Spleen (tissue), 11 donors: ENCODE data around the gene HHLA2. TPM values are rescaled to one million over a fixed set of nuclear protein-coding genes. Genes with fewer than 3 reads are reported as not detected.

ENCODE experiments used
- DNase-seq: peaks from one replicate; pipeline ENCODE4 v3.0.0-alpha.2; 2020
- H3K27ac ChIP-seq, 8 donors: fragments of 200-600 bp; sonication (generic) in 7 of 8; 1 replicate in 4 of 8; 2 replicates in 4 of 8; pipeline versions ENCODE4 v1.5.0 to v1.8.0; 2016 to 2021; ENCODE audit warnings: inconsistent platforms in 4 of 8, mild to moderate bottlenecking in 4 of 8, moderate library complexity in 1 of 8
- H3K27me3 ChIP-seq, 7 donors: fragments of 200-600 bp; sonication (generic) in 6 of 7; replicated peaks in 1 of 7; 1 replicate in 4 of 7; 2 replicates in 3 of 7; pipeline versions ENCODE4 v1.5.0 to v1.8.0; 2016 to 2021; ENCODE audit warnings: inconsistent platforms in 3 of 7, mild to moderate bottlenecking in 1 of 7
- H3K36me3 ChIP-seq, 6 donors: fragments of 200-600 bp; sonication (generic) in 5 of 6; 1 replicate in 4 of 6; 2 replicates in 2 of 6; pipeline versions ENCODE4 v1.5.0 to v1.8.0; 2016 to 2021; ENCODE audit warnings: inconsistent platforms in 2 of 6
- H3K4me1 ChIP-seq, 6 donors: fragments of 200-600 bp; sonication (generic) in 5 of 6; 1 replicate in 3 of 6; 2 replicates in 3 of 6; pipeline versions ENCODE4 v1.5.0 to v1.8.0; 2016 to 2021; ENCODE audit warnings: inconsistent platforms in 3 of 6
- H3K4me3 ChIP-seq, 8 donors: fragments of 200-600 bp; sonication (generic) in 7 of 8; 1 replicate in 4 of 8; 2 replicates in 4 of 8; pipeline versions ENCODE4 v1.5.0 to v1.8.0; 2016 to 2021; ENCODE audit warnings: inconsistent platforms in 4 of 8, mild to moderate bottlenecking in 4 of 8, moderate library complexity in 2 of 8
- H3K9me3 ChIP-seq, 8 donors: fragments of 200-600 bp; sonication (generic) in 7 of 8; 1 replicate in 4 of 8; 2 replicates in 4 of 8; pipeline versions ENCODE4 v1.5.0 to v1.8.0; 2016 to 2021; ENCODE audit warnings: inconsistent platforms in 4 of 8
- CTCF ChIP-seq, 11 experiments: fragments of 200-600 bp in 7 of 11; fragments of 450-650 bp in 4 of 11; sonication (generic) in 4 of 11; IDR thresholded peaks in 8 of 11; conservative IDR thresholded peaks in 3 of 11; 1 replicate in 7 of 11; 2 replicates in 4 of 11; pipeline versions ENCODE4 v1.4.0 to v1.8.0; 2016 to 2021; ENCODE audit warnings: antibody characterized with exemption in 11 of 11, inconsistent platforms in 4 of 11, mild to moderate bottlenecking in 1 of 11
- POLR2A ChIP-seq, 3 donors: fragments of 450-650 bp; IDR thresholded peaks; one replicate each; pipeline ENCODE4 v1.5.1; 2017; ENCODE audit warnings: antibody characterized with exemption in 3 of 3, mild to moderate bottlenecking in 1 of 3
- POLR2AphosphoS5 ChIP-seq, 3 donors: sonication (generic); formaldehyde crosslinking; IDR thresholded peaks; one replicate each; pipeline ENCODE4 v1.5.1; 2017; ENCODE audit warnings: antibody characterized with exemption in 3 of 3
- WGBS, 5 donors: extraction: QIAGEN DNeasy Blood & Tissue Kit in 3 of 5; methylation state at CpG; one replicate each; pipeline versions ENCODE4 v1.1.5 to v1.1.7; 2013 to 2018; 5-methylcytosine and 5-hydroxymethylcytosine counted together
- intact Hi-C: fragments of 100-400 bp; cut with DNase I; formaldehyde crosslinking; loops from one replicate; pipeline ENCODE4 v1.15.0; 2023; ENCODE audit warnings: low total_unique reads
- polyA plus RNA-seq, 3 donors: library from polyadenylated mRNA; stranded (reverse); fragments of 200-250 nt; gene quantifications; one replicate each; pipeline ENCODE4 v1.2.1, GENCODE V29; 2013
- total RNA-seq, 7 donors: library from RNA; depleted of rRNA in 3 of 7; stranded (reverse); fragments of >200 nt in 3 of 7; fragmentation: NEBNext Ultra II Directional in 4 of 7; extraction: Animal tissue kit (Norgen Biotek cat#: 25700) in 4 of 7; gene quantifications; one replicate each; pipeline versions ENCODE4 v1.1.0 to v1.2.1, GENCODE V29; 2016 to 2021
- donor health status: healthy with polysubstance abuse.
- donor health status: DM: no; HTN: no; CAD: no; lungs with moderate emphysema.
- donor health status: DM: no; HTN: no; CAD: no.
- donor health status: Bipolar disorder and iron deficiency.
- donor health status: healthy.
- donor health status: DM: no; HTN: no; CAD: no.
- donor health status: DM: yes; HTN: yes; CAD: no.

HHLA2 gene
- total and polyA plus RNA-seq, 10 donors = 0.09 to 0.43 (median 0.18) TPM; not detected in 4

GRCh38 chr3:108333961-108334360 is 37.6 kb downstream of the HHLA2 start:
- DNase-seq = no peak
- H3K4me3 ChIP-seq = no peak overlapping the region
- H3K27ac ChIP-seq = no peak overlapping the region
- TF ChIP-seq POLR2AphosphoS5 (IDR thresholded peaks at IDR 0.05) = no peak
- no peak for TF ChIP-seq POLR2A (IDR thresholded peaks at IDR 0.05)
- TF ChIP-seq CTCF (IDR thresholded peaks at IDR 0.05 in 8 of 11, conservative IDR thresholded peaks at IDR 0.05 in 3 of 11) = no peak
- intact Hi-C loops = no loop called here
- WGBS, 5 donors = 82 to 96% (median 94%) methylated on average over 1 of the region's 1 CpG
- no peaks in the 10 kb centered on the region for H3K27me3 ChIP-seq
- H3K36me3 ChIP-seq = no peaks in the 10 kb centered on the region
- no peaks in the 10 kb centered on the region for H3K9me3 ChIP-seq
- H3K4me1 ChIP-seq = peaks cover 0 to 7% (median 0%) of the 10 kb centered on the region in 6 donors

DNA sequence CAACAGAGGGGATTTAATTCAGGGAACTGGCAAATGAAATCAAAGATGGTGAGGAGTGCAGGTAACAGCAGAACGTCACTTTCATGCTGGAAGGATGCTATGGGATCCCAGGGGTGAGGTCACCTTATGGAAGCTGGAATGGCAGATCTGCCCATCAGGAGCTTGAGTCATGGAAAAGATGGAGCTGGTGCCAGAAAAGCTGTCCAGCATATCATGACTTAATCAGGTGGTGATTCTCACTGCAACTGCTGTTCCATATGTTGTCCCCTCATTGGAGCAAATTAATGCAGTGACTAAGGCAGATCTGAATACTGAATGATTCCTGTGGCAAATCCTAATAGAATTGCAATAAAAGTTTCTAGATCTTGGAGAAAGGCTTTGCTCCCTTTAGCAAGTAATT is 38.4 kb downstream of the HHLA2 start:
- 77 to 97% (median 88%) methylated on average over 1 of the region's 1 CpG for WGBS, 5 donors

DNA sequence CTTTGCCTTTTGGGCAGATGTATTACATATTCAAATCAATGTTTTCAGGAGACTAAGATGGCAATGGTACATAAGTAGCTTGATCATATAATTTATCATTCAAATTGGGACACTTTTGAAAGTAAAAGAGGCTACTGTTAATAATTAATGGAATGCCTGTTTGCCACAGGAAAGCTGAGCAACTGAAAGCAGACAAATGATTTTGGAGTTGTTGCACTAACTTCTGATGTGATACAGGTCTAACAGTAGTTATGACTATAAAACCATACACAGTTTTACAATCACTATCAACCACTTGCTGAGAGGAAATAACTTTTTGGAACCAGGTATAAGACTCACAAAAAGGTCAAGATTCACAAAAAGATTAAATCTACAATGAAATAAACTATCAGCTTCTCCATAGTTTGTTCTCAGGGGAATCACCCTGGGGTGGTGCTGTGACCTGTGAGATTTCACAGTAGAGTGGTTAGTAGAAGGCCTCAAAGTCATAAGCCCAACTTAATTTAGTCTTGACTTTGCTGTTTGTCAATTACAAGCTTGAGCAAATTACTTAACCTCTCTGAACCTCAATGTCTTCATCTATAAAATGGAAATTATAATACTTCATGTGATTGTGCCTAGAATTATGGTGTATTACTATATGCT is 42.7 kb downstream of the HHLA2 start:
- no peak for DNase-seq
- intact Hi-C loops = no loop called here
- H3K4me3 ChIP-seq = no peak overlapping the region
- TF ChIP-seq POLR2A (IDR thresholded peaks at IDR 0.05) (no peak), POLR2AphosphoS5 (IDR thresholded peaks at IDR 0.05) (no peak), CTCF (IDR thresholded peaks at IDR 0.05 in 8 of 11, conservative IDR thresholded peaks at IDR 0.05 in 3 of 11) (no peak)
- no peaks in the 10 kb centered on the region for H3K27me3 ChIP-seq
- H3K9me3 ChIP-seq = no peaks in the 10 kb centered on the region
- no peak overlapping the region for H3K27ac ChIP-seq
- H3K4me1 ChIP-seq = peaks cover 0 to 7% (median 0%) of the 10 kb centered on the region in 6 donors
- no peaks in the 10 kb centered on the region for H3K36me3 ChIP-seq

More for the DNA sequence above, 38.4 kb downstream of the HHLA2 start:
- Histone ChIP-seq H3K27ac (no peak overlapping the region), H3K36me3 (no peaks in the 10 kb centered on the region), H3K27me3 (no peaks in the 10 kb centered on the region), H3K4me3 (no peak overlapping the region), H3K9me3 (no peaks in the 10 kb centered on the region), H3K4me1 (peaks cover 0 to 7% (median 0%) of the 10 kb centered on the region in 6 donors)
- DNase-seq = no peak
- TF ChIP-seq POLR2AphosphoS5 (IDR thresholded peaks at IDR 0.05) (no peak), POLR2A (IDR thresholded peaks at IDR 0.05) (no peak), CTCF (IDR thresholded peaks at IDR 0.05 in 8 of 11, conservative IDR thresholded peaks at IDR 0.05 in 3 of 11) (no peak)
- intact Hi-C loops = no loop called here

GRCh38 chr3:108341911-108342310 is 45.6 kb downstream of the HHLA2 start:
- H3K4me1 ChIP-seq = peaks cover 0 to 26% (median 0%) of the 10 kb centered on the region in 6 donors
- WGBS, 5 donors = 71 to 93% (median 79%) methylated on average over 6 of the region's 6 CpGs
- DNase-seq = no peak
- H3K9me3 ChIP-seq = no peaks in the 10 kb centered on the region
- H3K27me3 ChIP-seq = no peaks in the 10 kb centered on the region
- no peak overlapping the region for H3K4me3 ChIP-seq
- intact Hi-C loops = no loop called here
- H3K27ac ChIP-seq = no peak overlapping the region
- TF ChIP-seq POLR2AphosphoS5 (IDR thresholded peaks at IDR 0.05) (no peak), POLR2A (IDR thresholded peaks at IDR 0.05) (no peak), CTCF (IDR thresholded peaks at IDR 0.05 in 8 of 11, conservative IDR thresholded peaks at IDR 0.05 in 3 of 11) (no peak)
- H3K36me3 ChIP-seq = no peaks in the 10 kb centered on the region
